Rectal smooth muscle tissue (tissue), 1 donor: ENCODE measurements around the gene BBX.
"Not testable (repeated sequence)": the region's sequence is repeated elsewhere in the genome, so short reads cannot be mapped to it uniquely, and the experiment has no call there.

Source experiments
- H3K27ac ChIP-seq: one replicate; pipeline ENCODE4 v1.7.0; 2013; ENCODE audit warnings: low read depth, low read length, inconsistent platforms
- H3K27me3 ChIP-seq: one replicate; pipeline ENCODE4 v1.7.0; 2013; ENCODE audit warnings: low read length; ENCODE audit not compliant: control insufficient read depth, insufficient read depth
- H3K36me3 ChIP-seq: one replicate; pipeline ENCODE4 v1.7.0; 2013; ENCODE audit warnings: low read length; ENCODE audit not compliant: control insufficient read depth, insufficient read depth
- H3K4me1 ChIP-seq: one replicate; pipeline ENCODE4 v1.7.0; 2013; ENCODE audit warnings: low read length; ENCODE audit not compliant: control insufficient read depth, insufficient read depth
- H3K4me3 ChIP-seq: one replicate; pipeline ENCODE4 v1.7.0; 2013; ENCODE audit warnings: low read length
- H3K9ac ChIP-seq: one replicate; pipeline ENCODE4 v1.7.0; 2013; ENCODE audit warnings: low read length

BBX gene

GRCh38 chr3:107683447-107683846, 160.7 kb downstream of the BBX start:
- H3K4me3 ChIP-seq, result no peak overlapping the region
- H3K27me3 ChIP-seq, result no peaks in the 10 kb centered on the region
- no peaks in the 10 kb centered on the region for H3K36me3 ChIP-seq
- no peak overlapping the region for H3K9ac ChIP-seq
- peaks cover 7% of the 10 kb centered on the region for H3K4me1 ChIP-seq
- no peak overlapping the region for H3K27ac ChIP-seq

GRCh38 chr3:107684431-107684925, 161.7 kb downstream of the BBX start:
- H3K27me3 ChIP-seq, result no peaks in the 10 kb centered on the region
- peaks cover 7% of the 10 kb centered on the region for H3K4me1 ChIP-seq
- no peak overlapping the region for H3K4me3 ChIP-seq
- H3K9ac ChIP-seq, result no peak overlapping the region
- no peaks in the 10 kb centered on the region for H3K36me3 ChIP-seq
- H3K27ac ChIP-seq, result no peak overlapping the region

- Histone ChIP-seq H3K27ac (no peak overlapping the region), H3K4me1 (peaks cover 7% of the 10 kb centered on the region), H3K9ac (no peak overlapping the region), H3K27me3 (no peaks in the 10 kb centered on the region), H3K36me3 (no peaks in the 10 kb centered on the region), H3K4me3 (no peak overlapping the region)
Observed at GRCh38 chr3:107685383-107685782, 162.6 kb downstream of the BBX start.

- Histone ChIP-seq H3K27ac (no peak overlapping the region), H3K4me1 (peaks cover 7% of the 10 kb centered on the region), H3K9ac (no peak overlapping the region), H3K36me3 (no peaks in the 10 kb centered on the region), H3K27me3 (no peaks in the 10 kb centered on the region), H3K4me3 (no peak overlapping the region)
Observed at GRCh38 chr3:107687056-107687581, 164.4 kb downstream of the BBX start.

- no peak overlapping the region for H3K27ac ChIP-seq
- no peak overlapping the region for H3K4me3 ChIP-seq
- no peaks in the 10 kb centered on the region for H3K36me3 ChIP-seq
- H3K9ac ChIP-seq, result no peak overlapping the region
- H3K4me1 ChIP-seq, result no peaks in the 10 kb centered on the region
- H3K27me3 ChIP-seq, result no peaks in the 10 kb centered on the region
Observed at GRCh38 chr3:107689355-107689754, 166.6 kb downstream of the BBX start.

- Histone ChIP-seq H3K4me1 (no peaks in the 10 kb centered on the region), H3K27me3 (no peaks in the 10 kb centered on the region), H3K27ac (no peak overlapping the region), H3K9ac (no peak overlapping the region), H3K4me3 (no peak overlapping the region), H3K36me3 (no peaks in the 10 kb centered on the region)
Observed at GRCh38 chr3:107690522-107691138, 167.9 kb downstream of the BBX start.

- H3K27me3 ChIP-seq, result not testable (repeated sequence)
Observed at GRCh38 chr3:107691984-107692383, 169.2 kb downstream of the BBX start.

GRCh38 chr3:107697348-107697747, 174.6 kb downstream of the BBX start:
- H3K27ac ChIP-seq, result not testable (repeated sequence)

More at GRCh38 chr3:107691984-107692383, 169.2 kb downstream of the BBX start:
- not testable (repeated sequence) for H3K4me1 ChIP-seq, H3K4me3 ChIP-seq, H3K27ac ChIP-seq, H3K36me3 ChIP-seq, H3K9ac ChIP-seq

GRCh38 chr3:107697855-107698254, 175.1 kb downstream of the BBX start:
- H3K27me3 ChIP-seq, H3K27ac ChIP-seq, H3K4me1 ChIP-seq, H3K36me3 ChIP-seq, H3K9ac ChIP-seq: not testable (repeated sequence)
- peak overlapping the region; percentile 52 for H3K4me3 ChIP-seq

More at GRCh38 chr3:107697348-107697747, 174.6 kb downstream of the BBX start:
- not testable (repeated sequence) for H3K4me1 ChIP-seq, H3K36me3 ChIP-seq, H3K27me3 ChIP-seq, H3K9ac ChIP-seq
- peak overlapping the region; percentile 52 for H3K4me3 ChIP-seq

GRCh38 chr3:107699682-107700081, 176.9 kb downstream of the BBX start:
- Histone ChIP-seq H3K36me3 (no peaks in the 10 kb centered on the region), H3K4me1 (no peaks in the 10 kb centered on the region), H3K27ac (no peak overlapping the region), H3K9ac (no peak overlapping the region), H3K27me3 (no peaks in the 10 kb centered on the region), H3K4me3 (no peak overlapping the region)

GRCh38 chr3:107701299-107701698, 178.5 kb downstream of the BBX start:
- Histone ChIP-seq H3K27ac (no peak overlapping the region), H3K9ac (no peak overlapping the region)

GRCh38 chr3:107704477-107704876, 181.7 kb downstream of the BBX start:
- H3K27me3 ChIP-seq, result no peaks in the 10 kb centered on the region

More at GRCh38 chr3:107701299-107701698, 178.5 kb downstream of the BBX start:
- Histone ChIP-seq H3K36me3 (no peaks in the 10 kb centered on the region), H3K4me1 (no peaks in the 10 kb centered on the region), H3K4me3 (no peak overlapping the region), H3K27me3 (no peaks in the 10 kb centered on the region)

GRCh38 chr3:107705046-107705445, 182.3 kb downstream of the BBX start:
- H3K36me3 ChIP-seq, result no peaks in the 10 kb centered on the region
- H3K9ac ChIP-seq, result no peak overlapping the region
- no peaks in the 10 kb centered on the region for H3K27me3 ChIP-seq
- no peaks in the 10 kb centered on the region for H3K4me1 ChIP-seq
- H3K27ac ChIP-seq, result no peak overlapping the region
- H3K4me3 ChIP-seq, result no peak overlapping the region

More at GRCh38 chr3:107704477-107704876, 181.7 kb downstream of the BBX start:
- no peak overlapping the region for H3K27ac ChIP-seq
- H3K36me3 ChIP-seq, result no peaks in the 10 kb centered on the region
- no peak overlapping the region for H3K9ac ChIP-seq
- H3K4me3 ChIP-seq, result no peak overlapping the region
- H3K4me1 ChIP-seq, result no peaks in the 10 kb centered on the region
